ACHN (cell line): Measurements from ENCODE around the gene POLR3K.

Source experiments
- DNase-seq: peaks from one replicate; pipeline ENCODE4 v3.0.0-alpha.2; 2015
- in situ Hi-C: cut with HindIII; loops from 2 replicates; pipeline ENCODE4 v1.10.0; 2017; ENCODE audit warnings: low sequenced_read_pairs, low pct_ligation_motif_present, low pct_unique_long_range_greater_than_20kb

POLR3K gene

GRCh38 chr16:67884-68789 is 14.7 kb upstream of the POLR3K start:
- DNase-seq = no peak
- in situ Hi-C loops = no loop called here

GRCh38 chr16:67183-67791 is 13.9 kb upstream of the POLR3K start:
- no peak for DNase-seq

GRCh38 chr16:66309-67182 is 13.1 kb upstream of the POLR3K start:
- DNase-seq = no peak
- in situ Hi-C loops = no loop called here

More at GRCh38 chr16:67183-67791, 13.9 kb upstream of the POLR3K start:
- in situ Hi-C loops = no loop called here

DNA sequence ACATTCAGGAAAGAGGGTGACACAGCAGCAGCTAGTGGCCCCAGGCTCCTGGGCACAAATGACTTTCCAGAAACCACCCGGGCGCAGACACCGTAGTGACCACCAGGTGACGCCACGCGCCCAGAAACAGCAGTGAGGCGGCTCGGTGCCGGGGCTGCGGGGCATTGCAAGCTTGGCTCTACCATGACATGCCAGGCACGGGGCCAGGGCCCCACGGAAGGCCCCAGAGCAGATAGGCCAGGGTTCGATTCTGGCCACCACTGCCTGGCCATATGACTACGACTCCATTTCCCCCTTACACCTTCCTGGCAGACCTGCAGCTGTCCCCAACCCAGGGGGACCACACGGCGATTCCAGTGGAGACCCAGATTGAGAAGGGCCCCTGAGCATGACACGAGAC is 12.3 kb upstream of the POLR3K start:
- in situ Hi-C loops = no loop called here
- peak; percentile 79 for DNase-seq

DNA sequence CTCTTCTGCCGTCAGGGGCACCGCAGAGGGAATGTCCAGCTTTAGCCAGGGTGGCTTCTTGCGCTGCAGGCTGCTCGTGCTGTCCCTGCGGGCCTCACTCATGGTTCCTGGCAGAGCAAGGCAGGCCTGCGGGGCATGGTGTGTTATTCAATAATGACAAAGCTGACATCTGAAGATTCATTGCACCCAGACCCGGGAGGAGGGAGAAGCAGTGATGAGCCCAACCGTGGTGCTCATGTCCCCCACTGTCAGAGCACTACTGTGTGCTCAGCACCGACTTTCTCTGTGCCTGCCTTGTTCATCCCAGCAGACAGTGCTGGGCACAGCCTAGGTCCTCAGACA is 11.5 kb upstream of the POLR3K start:
- in situ Hi-C loops = no loop called here
- DNase-seq = no peak

GRCh38 chr16:63998-64913 is 10.8 kb upstream of the POLR3K start:
- in situ Hi-C loops = no loop called here
- DNase-seq = no peak

DNA sequence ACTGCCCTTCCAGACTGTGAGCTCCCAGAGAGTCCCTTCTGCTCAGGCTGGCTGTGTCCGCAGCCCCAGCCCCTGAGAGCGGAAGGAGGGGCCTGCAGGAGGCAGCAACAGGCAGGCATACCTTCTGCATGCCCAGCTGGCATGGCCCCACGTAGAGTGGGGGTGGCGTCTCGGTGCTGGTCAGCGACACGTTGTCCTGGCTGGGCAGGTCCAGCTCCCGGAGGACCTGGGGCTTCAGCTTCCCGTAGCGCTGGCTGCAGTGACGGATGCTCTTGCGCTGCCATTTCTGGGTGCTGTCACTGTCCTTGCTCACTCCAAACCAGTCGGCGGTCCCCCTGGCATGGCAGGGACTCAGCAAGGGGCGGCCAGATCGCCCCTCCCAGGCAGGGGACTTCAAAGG is 10.1 kb upstream of the POLR3K start:
- no peak for DNase-seq
- in situ Hi-C loops = no loop called here

DNA sequence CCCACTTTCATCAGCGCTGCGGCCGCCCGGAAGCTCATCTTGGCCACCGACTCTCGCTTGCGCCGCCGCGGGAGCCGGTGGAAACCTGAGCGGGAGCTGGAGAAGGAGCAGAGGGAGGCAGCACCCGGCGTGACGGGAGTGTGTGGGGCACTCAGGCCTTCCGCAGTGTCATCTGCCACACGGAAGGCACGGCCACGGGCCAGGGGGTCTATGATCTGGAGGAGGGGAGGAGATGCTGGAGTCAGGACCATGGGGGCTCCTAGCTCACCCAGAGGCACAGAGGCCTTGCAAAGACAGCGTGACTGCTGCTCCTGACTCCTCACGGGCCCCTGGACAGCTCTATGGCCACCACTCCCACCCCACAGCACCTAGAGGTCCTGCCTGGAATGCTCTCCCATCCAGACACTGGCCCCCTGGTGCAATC is 9.6 kb upstream of the POLR3K start:
- in situ Hi-C loops = no loop called here
- no peak for DNase-seq

DNA sequence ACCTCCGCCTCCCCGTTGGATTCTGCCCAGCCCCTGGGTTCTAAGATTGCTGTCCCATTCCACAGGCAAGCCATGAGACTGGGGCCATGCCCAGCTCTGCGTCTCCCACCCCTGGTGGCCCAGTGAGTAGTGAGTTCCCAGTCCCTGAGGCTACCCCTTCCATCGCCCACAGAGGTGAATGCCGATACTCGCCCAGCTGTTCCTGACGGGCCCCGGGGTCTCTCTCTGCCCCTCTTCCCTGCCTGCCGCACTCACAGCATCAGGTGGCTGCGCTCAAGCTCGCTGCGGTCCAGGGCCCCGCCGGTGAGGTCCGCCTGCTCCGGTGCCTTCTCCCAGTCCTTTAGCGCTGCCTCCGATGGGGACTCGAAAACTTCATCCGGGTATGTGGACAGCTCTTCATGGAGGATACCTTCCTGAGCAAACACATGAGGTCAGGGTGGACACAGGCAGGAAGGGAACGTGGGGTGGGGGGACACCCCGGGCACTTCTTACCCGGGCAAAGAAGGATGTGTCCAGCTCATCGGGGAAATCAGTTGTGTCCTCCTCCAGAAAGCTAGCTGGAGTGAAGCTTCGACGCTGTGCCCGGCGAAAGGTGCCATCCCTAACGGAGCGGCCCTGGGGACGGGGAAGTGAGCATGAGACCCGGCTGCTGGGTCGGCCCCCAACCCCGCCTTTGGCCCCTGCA is 9.0 kb upstream of the POLR3K start:
- no peak for DNase-seq
- in situ Hi-C loops = no loop called here

- DNase-seq = no peak
- in situ Hi-C loops = no loop called here
Measured at GRCh38 chr16:61879-62281, 8.5 kb upstream of the POLR3K start.

GRCh38 chr16:60929-61878 is 7.8 kb upstream of the POLR3K start:
- in situ Hi-C loops = no loop called here

DNA sequence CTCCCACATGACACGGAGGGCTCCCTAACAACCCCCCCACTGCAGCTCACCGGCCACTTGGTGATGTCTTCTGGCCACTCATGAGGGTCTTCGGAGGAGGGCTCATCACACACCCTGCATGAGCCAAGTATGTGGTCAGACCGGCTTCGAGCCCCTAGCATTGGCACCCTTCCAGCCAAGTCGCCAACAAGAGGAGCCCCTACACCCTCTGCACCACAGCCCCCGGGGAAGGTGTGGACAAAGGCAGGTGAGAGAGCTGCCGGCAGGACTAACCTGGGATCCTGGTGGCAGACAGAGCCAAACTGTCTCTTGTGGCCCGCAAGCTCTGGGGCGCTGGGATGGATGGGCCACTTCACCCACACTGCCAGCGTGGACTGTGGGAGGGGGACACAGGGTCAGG is 6.8 kb upstream of the POLR3K start:
- in situ Hi-C loops = no loop called here
- DNase-seq = no peak

More at GRCh38 chr16:60929-61878, 7.8 kb upstream of the POLR3K start:
- no peak for DNase-seq

GRCh38 chr16:59440-60059 is 6.1 kb upstream of the POLR3K start:
- in situ Hi-C loops = no loop called here
- DNase-seq = no peak

DNA sequence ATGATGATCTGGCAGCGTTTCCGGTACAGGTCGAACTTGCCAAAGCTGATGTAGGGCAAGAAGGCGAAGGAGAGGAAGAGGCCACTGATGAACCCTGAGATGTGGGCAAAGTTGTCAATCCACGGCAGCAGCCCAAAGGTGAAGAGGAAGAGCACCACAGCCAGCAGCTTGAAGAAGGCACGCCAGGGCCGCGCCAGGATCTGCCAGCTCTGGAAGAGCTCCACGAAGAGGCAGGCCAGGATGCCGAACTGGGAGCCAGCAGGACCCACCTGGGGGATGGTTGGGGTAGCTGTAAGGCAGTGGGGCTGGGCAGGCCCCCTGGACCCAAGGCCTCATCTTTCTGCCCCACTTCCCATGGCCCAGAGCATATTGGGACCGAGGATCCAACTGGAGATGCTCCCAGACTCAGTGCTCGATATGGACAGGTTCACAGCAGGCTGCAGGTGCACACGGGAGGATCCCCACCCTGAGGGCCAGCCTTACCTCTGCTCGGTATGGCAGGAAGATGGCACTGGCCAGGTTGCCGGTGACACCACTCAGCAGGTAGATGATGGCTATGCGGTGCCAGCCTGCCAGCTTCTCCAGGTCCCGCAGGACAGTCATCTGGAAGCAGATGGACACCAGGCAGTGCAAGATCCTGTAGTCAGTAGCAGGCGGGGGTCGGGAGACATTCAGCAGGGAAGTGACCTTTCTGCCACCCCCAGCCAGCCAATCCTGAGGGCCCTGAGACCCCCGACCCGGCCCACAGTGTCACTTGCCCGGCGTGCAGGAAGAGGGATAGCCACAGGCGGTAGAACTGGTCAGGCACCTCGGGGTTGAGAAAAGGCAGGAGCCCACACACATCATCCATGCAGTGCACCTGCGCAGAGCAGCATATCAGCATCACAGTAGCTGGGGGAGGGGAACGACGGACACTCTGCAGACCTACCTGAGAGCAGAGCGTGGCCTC is 5.4 kb upstream of the POLR3K start:
- no peak for DNase-seq
- in situ Hi-C loops = no loop called here

DNA sequence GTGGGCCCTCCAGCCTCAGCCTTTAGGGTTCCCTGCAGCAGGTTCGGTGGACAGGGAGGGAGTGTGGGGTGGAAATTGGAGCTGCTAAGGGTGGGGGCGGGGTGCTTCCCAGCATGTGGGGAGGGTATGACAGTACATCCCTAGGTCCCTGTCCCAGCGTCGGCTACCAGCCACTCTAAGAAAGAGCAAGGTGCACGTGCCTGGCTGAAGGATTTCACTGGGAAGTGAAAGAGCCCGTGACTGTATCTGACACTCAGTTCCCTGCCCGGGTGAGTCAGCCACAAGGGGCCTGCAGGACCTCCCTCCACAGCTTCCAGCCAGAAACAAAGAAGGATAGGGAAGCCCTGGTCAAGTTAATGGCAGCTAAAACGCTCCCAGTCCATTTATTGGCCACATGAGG is 4.3 kb upstream of the POLR3K start:
- in situ Hi-C loops = no loop called here

More for the DNA sequence above, 4.3 kb upstream of the POLR3K start:
- DNase-seq = no peak
